Measurements from ENCODE around the gene ANAPC15. TPM values are rescaled to one million over a fixed set of nuclear protein-coding genes. Genes with fewer than 3 reads are reported as not detected.

ANAPC15 gene
- total RNA-seq, 1 donor from 2014 or later: not detected

DNA sequence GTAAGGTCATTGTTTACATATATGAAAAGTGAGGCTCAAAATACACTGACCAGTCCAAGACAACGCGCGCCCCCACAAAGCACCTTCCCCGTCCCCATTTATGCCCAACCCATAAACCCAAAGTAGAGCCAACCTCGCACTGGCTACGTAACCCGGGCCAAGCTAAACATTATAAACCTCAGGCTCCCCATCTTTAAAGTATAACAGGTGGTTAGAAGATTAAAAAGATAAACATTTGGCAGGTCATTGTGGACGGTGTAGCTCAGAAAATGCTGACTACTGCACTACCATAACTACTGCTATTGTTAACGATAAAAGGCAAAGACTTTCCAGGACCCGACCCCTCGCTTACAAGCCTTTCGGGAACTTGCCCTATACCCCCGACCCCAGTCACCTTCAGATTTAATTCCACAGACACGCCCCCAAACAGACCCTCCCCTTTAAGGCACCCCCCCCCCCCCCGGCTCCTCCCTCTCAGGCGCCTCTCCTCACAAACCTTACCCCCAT lies 32.6 kb downstream of the ANAPC15 start:
- TF ChIP-seq CTCF (IDR thresholded peaks at IDR 0.05): no peak
- H3K27me3 ChIP-seq: no peaks in the 10 kb centered on the region
- peak overlapping the region; percentile 86 to 91 for H3K27ac ChIP-seq

DNA sequence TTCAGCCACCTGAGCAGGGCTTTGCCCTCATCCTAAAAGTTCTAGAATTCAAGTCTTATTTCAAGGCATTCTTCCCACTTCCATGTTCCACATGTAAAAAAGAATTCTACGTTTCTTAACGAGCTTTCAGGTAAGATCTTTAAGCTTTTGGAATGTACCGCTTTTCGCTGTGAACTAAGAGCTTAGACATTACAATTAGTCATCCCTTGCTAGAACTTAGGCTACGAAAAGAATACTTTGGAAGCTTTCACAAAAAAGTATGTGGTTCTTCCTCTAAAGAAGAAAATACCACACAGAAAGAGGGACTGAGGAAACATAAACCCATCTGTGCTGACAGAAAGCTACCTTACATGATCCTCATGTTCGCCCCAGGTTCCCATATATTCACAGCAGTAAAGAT lies 34.0 kb downstream of the ANAPC15 start:
- Histone ChIP-seq H3K27me3 (no peaks in the 10 kb centered on the region), H3K9me3 (no peaks in the 10 kb centered on the region), H3K4me3 (no peak overlapping the region), H3K27ac (peak overlapping the region; percentile 86 to 91), H3K4me1 (peaks cover 5 to 14% of the 10 kb centered on the region in 2 donors), H3K36me3 (peaks cover 0 to 2% of the 10 kb centered on the region in 2 donors)
- TF ChIP-seq CTCF (IDR thresholded peaks at IDR 0.05): no peak
- no peak for DNase-seq (ENCODE audit: low spot score in 2 of 2)
- intact Hi-C loops (cut with DNase I): no loop called here

More for the DNA sequence above, 32.6 kb downstream of the ANAPC15 start:
- Histone ChIP-seq H3K9me3 (no peaks in the 10 kb centered on the region), H3K4me3 (peak overlapping the region; percentile 82 to 90), H3K36me3 (peaks cover 0 to 2% of the 10 kb centered on the region in 2 donors), H3K4me1 (peaks cover 5 to 14% of the 10 kb centered on the region in 2 donors)
- intact Hi-C loops (cut with DNase I): loop anchor here (1.0 kb wide), 4 partner anchors 10 to 40 kb away; partner anchors contain the start of genes ANAPC15 and LAMTOR1
- peak in 1 of 2 donors; percentile 62 for DNase-seq (ENCODE audit: low spot score in 2 of 2)

GRCh38 chr11:72075756-72076155 lies 36.7 kb downstream of the ANAPC15 start:
- TF ChIP-seq CTCF (IDR thresholded peaks at IDR 0.05): no peak
- Histone ChIP-seq H3K27me3 (no peaks in the 10 kb centered on the region), H3K27ac (no peak overlapping the region), H3K9me3 (no peaks in the 10 kb centered on the region), H3K36me3 (peaks cover 0 to 2% of the 10 kb centered on the region in 2 donors), H3K4me1 (peaks cover 6 to 18% of the 10 kb centered on the region in 2 donors), H3K4me3 (no peak overlapping the region)
- intact Hi-C loops (cut with DNase I): no loop called here
- no peak for DNase-seq (ENCODE audit: low spot score in 2 of 2)

- Histone ChIP-seq H3K4me1 (peaks cover 6 to 24% of the 10 kb centered on the region in 2 donors), H3K27me3 (no peaks in the 10 kb centered on the region), H3K9me3 (no peaks in the 10 kb centered on the region), H3K27ac (no peak overlapping the region), H3K4me3 (no peak overlapping the region), H3K36me3 (peaks cover 0 to 2% of the 10 kb centered on the region in 2 donors)
- no peak for TF ChIP-seq CTCF (IDR thresholded peaks at IDR 0.05)
- intact Hi-C loops (cut with DNase I): no loop called here
- DNase-seq (ENCODE audit: low spot score in 2 of 2): no peak
These were observed 37.4 kb downstream of the ANAPC15 start for GRCh38 chr11:72075109-72075508.

DNA sequence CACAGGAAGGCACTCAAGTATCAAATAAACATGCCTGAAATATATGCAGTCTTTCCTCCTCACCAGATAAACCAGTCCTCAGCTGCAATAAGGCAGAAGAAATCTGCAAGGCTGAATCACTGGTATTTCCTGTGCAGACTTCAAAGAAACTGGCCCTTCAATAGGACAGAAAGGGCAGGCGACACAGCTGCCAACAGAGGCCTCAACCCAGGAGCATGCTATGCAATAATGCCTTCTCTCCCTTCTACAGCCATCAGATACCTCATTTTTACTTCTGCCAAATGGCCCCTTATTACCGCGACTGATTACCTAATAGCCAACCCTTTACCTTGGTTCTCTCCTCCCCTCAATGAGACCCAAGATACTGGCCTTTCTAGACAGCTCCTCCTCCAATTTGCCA lies 40.1 kb downstream of the ANAPC15 start:
- peaks cover 6 to 31% of the 10 kb centered on the region in 2 donors for H3K4me1 ChIP-seq
- peaks cover 0 to 2% of the 10 kb centered on the region in 2 donors for H3K36me3 ChIP-seq
- no peaks in the 10 kb centered on the region for H3K27me3 ChIP-seq
- DNase-seq (ENCODE audit: low spot score in 2 of 2): no peak
- intact Hi-C loops (cut with DNase I): no loop called here
- H3K9me3 ChIP-seq: no peaks in the 10 kb centered on the region
- H3K4me3 ChIP-seq: no peak overlapping the region
- TF ChIP-seq CTCF (IDR thresholded peaks at IDR 0.05): no peak
- peak overlapping the region; percentile 25 to 28 for H3K27ac ChIP-seq

Measured in ascending aorta (tissue), 2 donors.